Stimulated activated CD8-positive, alpha-beta memory T cell treated with anti-CD3 and anti-CD28 coated beads, Interleukin-15, amount 100 ng/mL, for 48 hours (primary cell): Measurements from ENCODE around the gene TMEM95.
"Not testable (repeated sequence)": the region's sequence is repeated elsewhere in the genome, so short reads cannot be mapped to it uniquely, and the experiment has no call there.

ENCODE experiments used
- DNase-seq, 2 donors: peaks; one replicate each; pipeline ENCODE4 v3.0.0-alpha.2; 2020; ENCODE audit warnings: low read depth in 2 of 2

Gene TMEM95

GRCh38 chr17:7323731-7324437 lies 31.1 kb upstream of the TMEM95 start:
- DNase-seq: peak in 1 of 2 donors; percentile 37

DNA sequence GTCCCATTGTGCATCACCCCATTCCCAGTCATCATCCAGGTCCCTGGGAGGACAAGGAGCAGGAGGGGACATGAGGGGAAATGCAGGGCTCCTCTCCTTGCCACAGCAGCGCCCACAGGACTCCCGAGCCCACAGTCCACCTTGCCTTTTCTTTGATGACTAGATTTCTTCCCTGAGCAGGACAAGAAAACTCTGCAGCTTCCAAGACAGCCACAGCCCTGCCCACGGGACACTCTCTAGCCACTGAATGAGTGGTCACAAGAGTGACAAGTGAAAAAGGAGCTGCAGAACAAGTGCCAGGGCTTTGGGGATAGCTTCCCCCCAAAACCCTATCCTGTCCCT lies 30.5 kb upstream of the TMEM95 start:
- no peak for DNase-seq

DNA sequence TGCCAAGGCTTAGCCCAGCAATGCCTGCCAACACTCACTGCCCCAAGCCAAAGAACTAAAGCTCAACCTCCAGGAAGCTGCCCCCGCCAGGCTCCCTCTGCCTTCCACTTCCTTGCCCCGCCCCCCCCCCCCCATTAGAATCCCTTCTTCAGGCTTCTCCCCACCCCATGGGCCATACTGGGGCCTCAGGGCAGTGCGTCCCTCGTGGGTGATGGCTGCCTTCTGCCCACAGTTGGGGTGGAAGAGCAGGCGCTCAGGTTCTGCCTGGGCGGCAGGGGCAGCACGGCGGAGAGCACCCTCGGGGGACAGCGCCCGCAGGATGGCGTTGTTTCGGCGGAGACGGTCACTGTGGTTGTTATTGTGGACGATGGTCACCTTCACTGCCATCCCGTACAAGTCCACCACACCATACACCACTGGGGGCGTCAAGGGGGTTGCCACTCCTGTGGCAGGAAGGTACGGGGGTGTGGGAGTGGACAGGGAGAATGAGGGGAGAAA lies 29.9 kb upstream of the TMEM95 start:
- DNase-seq: no peak

DNA sequence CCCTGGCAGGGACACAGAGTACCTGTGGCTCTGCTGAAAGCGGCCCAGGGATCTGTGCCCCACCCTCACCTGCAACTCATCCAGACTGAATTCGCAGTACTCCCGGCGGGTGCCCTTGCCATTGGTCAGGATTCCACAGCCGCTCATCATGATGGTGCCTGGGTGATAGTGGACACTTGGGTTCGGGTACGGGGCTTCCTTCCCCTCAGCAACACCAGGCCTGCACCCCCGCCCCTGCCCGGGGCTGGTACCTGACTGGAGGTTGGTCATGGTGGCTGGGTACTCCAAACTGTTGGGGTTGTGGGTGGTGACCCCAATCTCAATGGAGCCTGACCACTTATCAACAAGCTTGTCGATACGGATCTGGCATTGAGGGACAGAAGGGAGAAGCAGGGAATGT lies 28.8 kb upstream of the TMEM95 start:
- no peak for DNase-seq

- no peak for DNase-seq
These were observed 27.9 kb upstream of the TMEM95 start for GRCh38 chr17:7327056-7327455.

DNA sequence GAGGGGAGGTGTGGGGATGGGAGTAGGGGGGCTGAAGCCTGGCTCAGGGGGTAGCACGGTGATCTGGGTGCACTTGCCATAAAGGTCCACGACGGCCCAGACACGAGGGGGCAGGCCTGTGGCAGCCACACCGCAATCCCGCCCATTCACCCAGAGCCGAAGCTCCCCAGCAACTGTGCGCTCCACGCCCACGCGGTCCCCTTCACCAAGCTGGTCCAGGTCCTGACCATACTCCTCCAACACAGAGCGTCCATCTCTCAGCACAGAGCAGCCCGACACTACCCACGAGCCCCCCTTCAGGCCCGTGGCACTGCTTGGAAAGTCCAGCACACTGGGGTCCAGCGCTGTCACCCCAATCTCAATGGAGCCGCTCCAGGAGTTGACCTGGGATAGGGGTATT lies 27.5 kb upstream of the TMEM95 start:
- no peak for DNase-seq

GRCh38 chr17:7328009-7328408 lies 26.9 kb upstream of the TMEM95 start:
- DNase-seq: no peak

DNA sequence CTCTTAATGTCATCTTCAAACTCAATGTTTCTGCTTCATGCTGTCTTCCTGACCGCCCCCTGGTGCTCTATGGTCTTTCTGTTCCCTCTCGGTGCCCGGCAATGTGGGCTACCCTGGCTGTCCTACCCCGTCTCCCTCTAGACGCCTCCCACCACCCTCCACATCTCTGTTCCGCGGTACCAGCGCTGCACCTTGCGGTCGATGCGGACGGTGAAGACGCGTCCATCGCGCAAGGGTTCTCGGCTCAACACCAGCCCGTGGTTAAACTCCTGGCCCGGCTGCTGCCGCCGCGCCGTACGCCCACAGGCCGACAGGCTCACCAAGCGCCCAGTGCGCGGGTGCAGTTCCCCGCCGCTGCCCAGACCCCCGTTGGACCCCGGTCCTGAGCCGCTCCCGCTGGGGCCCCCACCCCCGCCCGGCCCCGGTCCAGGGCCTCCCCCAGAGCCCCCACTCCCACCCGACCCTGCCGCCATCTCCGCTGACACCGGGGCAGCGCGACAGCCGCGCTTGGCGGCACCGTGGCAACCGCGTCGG lies 26.0 kb upstream of the TMEM95 start, which contains the start of gene NEURL4:
TSS of gene NEURL4 (minus strand) at position 496 of the 534 bp plus-strand sequence. CDS start at position 473, 23 bp downstream.
- no peak for DNase-seq

DNA sequence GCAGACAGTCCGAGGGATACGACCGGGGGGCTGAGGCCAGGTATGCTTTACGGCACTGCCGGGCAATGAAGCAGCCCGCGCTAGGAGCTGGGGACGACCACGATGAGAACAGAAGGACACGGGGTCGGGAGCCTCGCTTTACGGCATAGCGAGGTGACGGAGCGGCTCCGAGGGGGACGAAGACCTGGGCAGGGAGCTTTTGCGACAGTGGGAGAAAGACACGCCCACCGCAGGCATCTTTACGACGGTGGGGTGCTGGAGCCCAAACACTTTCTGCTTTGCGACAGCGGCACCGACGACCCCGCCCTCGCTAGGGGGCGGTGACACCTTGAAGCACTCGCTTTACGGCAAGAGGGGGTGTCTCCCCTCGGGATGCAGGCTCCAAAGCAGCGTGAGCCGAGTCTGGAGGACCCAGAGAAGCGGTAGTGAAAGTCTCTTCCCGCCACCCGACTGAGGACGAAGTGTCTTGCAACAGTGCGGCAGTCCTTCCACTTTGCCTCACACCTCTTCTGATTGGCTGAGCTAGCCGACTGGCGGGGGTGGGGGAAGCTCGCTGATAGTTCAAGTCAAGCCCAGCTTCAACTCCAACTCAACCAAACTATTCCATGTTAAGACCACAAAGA lies 25.5 kb upstream of the TMEM95 start:
- peak; percentile 94 to 96 for DNase-seq

- peak; percentile 70 to 75 for DNase-seq
These were observed 24.8 kb upstream of the TMEM95 start for GRCh38 chr17:7329997-7330637.

GRCh38 chr17:7330638-7331015 lies 24.3 kb upstream of the TMEM95 start:
- no peak for DNase-seq

- DNase-seq: no peak
These were observed 22.8 kb upstream of the TMEM95 start for GRCh38 chr17:7332111-7332510.

GRCh38 chr17:7332600-7333069 lies 22.3 kb upstream of the TMEM95 start:
- not testable (repeated sequence) for DNase-seq

- DNase-seq: no peak
These were observed 19.9 kb upstream of the TMEM95 start for GRCh38 chr17:7334938-7335538.

GRCh38 chr17:7335765-7336164 lies 19.2 kb upstream of the TMEM95 start:
- DNase-seq: not testable (repeated sequence)

DNA sequence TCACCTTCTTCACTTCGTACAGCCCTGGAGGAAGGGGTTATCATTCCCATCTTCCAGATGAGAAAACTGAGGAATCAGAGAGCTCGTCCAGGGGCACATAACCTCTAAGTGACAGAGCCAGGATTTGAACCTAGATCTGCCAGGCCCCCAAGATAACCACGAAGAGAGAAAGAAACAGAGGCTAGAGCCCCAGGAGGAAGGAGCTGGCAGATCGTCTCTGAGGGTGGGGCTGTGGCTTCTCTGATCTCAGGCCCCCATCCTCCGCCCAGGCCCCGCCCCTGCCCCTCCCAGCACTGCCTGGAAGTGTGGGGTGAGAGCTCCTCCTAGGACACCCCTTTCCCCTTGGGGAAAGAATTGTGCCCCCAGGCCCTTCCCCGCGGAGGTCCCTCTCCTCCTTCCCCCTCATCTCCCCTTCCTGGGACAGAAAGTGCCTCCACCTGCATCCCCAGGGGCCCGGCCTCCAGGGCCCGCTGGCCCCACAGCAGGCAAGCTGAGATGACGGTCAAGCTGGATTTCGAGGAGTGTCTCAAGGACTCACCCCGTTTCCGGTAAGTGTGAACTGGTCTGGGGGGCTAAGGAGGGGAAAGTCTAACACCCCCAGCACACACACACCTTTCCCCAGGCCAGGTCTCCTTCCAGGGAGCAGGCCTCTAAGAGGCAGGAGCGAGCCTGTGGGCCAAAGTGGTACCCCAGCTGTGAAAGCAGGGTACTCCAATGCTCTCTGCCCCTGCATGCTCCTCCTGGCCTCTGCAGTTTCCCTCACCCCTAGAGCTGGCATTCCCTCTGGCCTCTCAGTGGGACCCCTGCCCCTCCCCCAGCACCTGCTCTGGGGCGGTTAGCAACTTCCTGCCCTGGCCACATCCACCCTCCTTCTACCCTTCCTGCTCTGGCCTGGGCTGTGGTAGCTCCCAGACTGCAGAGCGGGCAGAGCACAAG lies 18.4 kb upstream of the TMEM95 start, which contains the start of gene ACAP1:
TSS of gene ACAP1 (plus strand) at position 290 of the 936 bp plus-strand sequence. CDS start at position 496, 206 bp downstream.
- peak; percentile 80 to 81 for DNase-seq

- not testable (repeated sequence) for DNase-seq
These were observed 17.4 kb upstream of the TMEM95 start for GRCh38 chr17:7337600-7337999.

GRCh38 chr17:7340179-7340578 lies 14.8 kb upstream of the TMEM95 start:
- DNase-seq: no peak

GRCh38 chr17:7341842-7342241 lies 13.1 kb upstream of the TMEM95 start:
- DNase-seq: no peak

DNA sequence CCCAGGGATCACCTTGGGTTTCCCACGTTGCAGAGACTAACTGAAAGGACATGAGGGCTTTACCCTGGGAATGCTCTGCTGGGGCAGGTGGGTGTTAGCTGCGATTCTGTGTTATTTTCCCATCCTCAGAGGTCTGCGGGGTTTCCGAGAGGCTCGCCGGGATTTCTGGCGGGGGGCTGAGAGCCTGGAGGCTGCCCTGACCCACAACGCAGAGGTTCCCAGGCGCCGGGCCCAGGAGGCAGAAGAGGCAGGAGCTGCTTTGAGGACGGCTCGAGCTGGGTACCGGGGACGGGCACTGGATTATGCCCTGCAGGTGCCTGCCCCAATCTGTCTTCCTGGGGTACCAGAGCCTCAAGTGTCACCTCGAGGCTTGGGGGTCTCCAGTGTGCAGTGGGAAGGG lies 11.7 kb upstream of the TMEM95 start:
- DNase-seq: no peak
